T-helper 22 cell (primary cell): ENCODE measurements around the gene RPAP2.

ENCODE experiments used
- DNase-seq: peaks from one replicate; pipeline ENCODE4 v3.0.0-alpha.2; 2020; ENCODE audit warnings: low read depth

Gene RPAP2

DNA sequence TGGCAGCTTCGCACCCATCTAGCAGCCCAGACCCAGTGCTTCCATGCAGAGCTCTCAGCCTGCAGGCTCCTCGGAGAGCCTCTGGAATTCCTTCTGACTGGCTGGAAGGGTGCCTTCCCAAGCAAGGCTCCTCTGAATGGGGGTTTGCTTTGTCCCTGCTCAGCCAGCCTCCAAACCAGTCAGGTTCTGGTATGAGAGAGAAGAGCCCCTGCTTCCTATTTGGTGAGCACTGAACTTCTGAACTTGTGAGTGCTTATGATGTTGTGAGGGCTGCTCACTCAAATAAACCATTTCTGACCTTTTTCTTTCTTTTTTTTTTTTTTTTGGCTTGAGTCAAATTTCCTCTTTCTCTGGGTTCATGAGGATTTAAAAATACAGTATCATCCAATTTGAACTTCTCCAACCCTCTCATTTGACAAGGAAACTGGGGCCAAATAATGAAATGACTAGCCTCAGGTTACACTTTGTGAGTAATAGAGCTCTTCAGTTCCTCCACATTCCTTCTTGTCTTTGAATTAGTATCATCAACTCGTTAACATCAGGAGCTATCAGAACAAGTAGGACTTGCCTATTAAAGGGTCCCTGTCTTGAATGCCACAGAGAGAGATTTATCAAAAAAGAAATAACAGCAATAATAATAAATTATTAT is 148.3 kb downstream of the RPAP2 start:
- no peak for DNase-seq

DNA sequence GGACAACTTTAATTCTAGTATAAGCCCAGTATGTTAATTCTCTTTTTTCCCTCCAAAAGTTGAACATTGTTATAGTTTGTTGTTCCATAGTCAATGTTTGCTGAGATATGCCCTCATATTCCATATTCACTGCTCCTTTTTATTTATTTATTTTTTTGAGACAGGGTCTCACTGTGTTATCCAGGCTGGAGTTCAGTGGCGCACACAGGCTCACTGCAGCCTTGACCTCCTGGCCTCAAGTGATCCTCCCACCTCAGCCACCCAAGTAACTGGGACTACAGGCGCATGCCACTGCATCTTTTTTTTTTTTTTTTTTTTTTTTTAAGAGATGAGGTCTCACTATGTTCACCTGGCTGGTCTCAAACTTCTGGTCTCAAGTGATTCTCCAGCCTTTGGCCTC is 149.1 kb downstream of the RPAP2 start:
- DNase-seq, result no peak
